ENCODE results near the gene ENPP1. TPM values are rescaled to one million over a fixed set of nuclear protein-coding genes. Genes with fewer than 3 reads are reported as not detected.

ENPP1 gene
- total RNA-seq, 2 experiments from 2014 or later: 0.08 TPM

DNA sequence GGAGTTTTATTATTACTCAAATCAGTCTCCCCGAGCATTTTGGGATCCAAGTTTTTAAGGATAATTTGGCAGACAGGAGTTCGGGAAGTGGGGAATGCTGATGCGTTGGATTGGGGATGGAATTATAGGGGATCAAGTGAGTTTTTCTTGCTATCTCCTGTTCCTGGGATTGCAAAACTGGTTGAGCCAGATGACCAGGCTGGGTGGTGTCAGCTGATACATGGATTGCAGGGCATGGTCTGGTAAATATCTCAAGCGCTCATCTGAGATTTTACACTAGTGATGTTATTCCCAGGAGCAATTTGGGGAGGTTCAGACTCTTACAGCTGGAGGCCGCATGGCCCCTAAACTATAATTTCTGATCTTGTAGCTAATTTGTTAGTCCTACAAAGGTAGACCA, 54.7 kb downstream of the ENPP1 start:
- Mint-ChIP-seq H3K4me3 (no peak overlapping the region), H3K4me1 (ENCODE audit: low read depth) (no peaks in the 10 kb centered on the region), H3K9me3 (no peaks in the 10 kb centered on the region), H3K27ac (no peak overlapping the region), H3K27me3 (peaks cover 25% of the 10 kb centered on the region), H3K36me3 (ENCODE audit: low read depth) (no peaks in the 10 kb centered on the region)
- no peak for DNase-seq
- Histone ChIP-seq H3K27ac (ENCODE audit: low read depth in 1 of 2, low read length in 2 of 2) (no peak overlapping the region), H3K4me1 (ENCODE audit: insufficient read depth, low read length) (no peaks in the 10 kb centered on the region), H3K36me3 (ENCODE audit: insufficient read depth, low read length) (no peaks in the 10 kb centered on the region), H3K9me3 (ENCODE audit: control insufficient read depth in 1 of 2, insufficient read depth in 1 of 2, low read length in 2 of 2) (no peaks in the 10 kb centered on the region), H3K27me3 (ENCODE audit: control insufficient read depth in 1 of 2, insufficient read depth in 2 of 2, low read length in 2 of 2) (peaks cover 0 to 2% of the 10 kb centered on the region in 2 experiments), H3K4me3 (ENCODE audit: low read length) (no peak overlapping the region)
- ATAC-seq (ENCODE audit: poor library complexity): no peak
- CTCF ChIA-PET: no interaction called here
- intact Hi-C loops (cut with DNase I, micrococcal nuclease): no loop called here
- no peak for TF ChIP-seq CTCF (IDR thresholded peaks at IDR 0.05)
- POLR2A ChIA-PET: no interaction called here

GRCh38 chr6:131867744-131868143, 59.9 kb downstream of the ENPP1 start:
- no peaks in the 10 kb centered on the region for H3K36me3 Mint-ChIP-seq (ENCODE audit: low read depth)
- no peak overlapping the region for H3K4me3 ChIP-seq (ENCODE audit: low read length)
- no peaks in the 10 kb centered on the region for H3K9me3 ChIP-seq (ENCODE audit: control insufficient read depth in 1 of 2, insufficient read depth in 1 of 2, low read length in 2 of 2)
- no peaks in the 10 kb centered on the region for H3K4me1 ChIP-seq (ENCODE audit: insufficient read depth, low read length)
- POLR2A ChIA-PET: no interaction called here
- H3K27ac ChIP-seq (ENCODE audit: low read depth in 1 of 2, low read length in 2 of 2): no peak overlapping the region
- no peak overlapping the region for H3K4me3 Mint-ChIP-seq
- CTCF ChIA-PET: interaction anchor here (1.3 kb wide), 1 partner anchor 14 kb away, joined by 4 read pairs; no protein-coding TSS in a partner anchor
- no peaks in the 10 kb centered on the region for H3K9me3 Mint-ChIP-seq
- H3K27ac Mint-ChIP-seq: no peak overlapping the region
- H3K27me3 ChIP-seq (ENCODE audit: control insufficient read depth in 1 of 2, insufficient read depth in 2 of 2, low read length in 2 of 2): no peaks in the 10 kb centered on the region
- H3K36me3 ChIP-seq (ENCODE audit: insufficient read depth, low read length): no peaks in the 10 kb centered on the region
- ATAC-seq (ENCODE audit: poor library complexity): no peak
- DNase-seq: no peak
- H3K27me3 Mint-ChIP-seq: peaks cover 13% of the 10 kb centered on the region
- TF ChIP-seq CTCF (IDR thresholded peaks at IDR 0.05): no peak
- intact Hi-C loops (cut with DNase I, micrococcal nuclease): no loop called here
- no peaks in the 10 kb centered on the region for H3K4me1 Mint-ChIP-seq (ENCODE audit: low read depth)

DNA sequence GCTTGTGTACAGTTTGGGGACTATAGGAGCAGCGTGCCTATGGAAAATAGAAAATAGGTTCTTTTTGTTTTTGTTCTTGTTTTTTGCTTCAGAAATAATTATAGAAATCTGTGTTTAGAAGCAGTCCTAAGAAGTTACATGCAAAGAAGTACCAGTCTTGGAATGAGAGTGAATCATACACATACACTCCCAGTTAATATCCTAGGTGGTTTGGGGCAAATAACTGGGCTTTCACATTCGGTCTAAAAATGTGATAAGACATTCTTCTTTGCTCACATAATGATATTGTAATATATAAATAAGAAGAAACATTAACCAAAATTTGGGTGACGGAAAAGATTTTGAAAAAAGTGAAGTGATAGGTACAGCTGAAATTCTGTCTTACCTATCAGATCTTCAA, 61.0 kb downstream of the ENPP1 start:
- CTCF ChIA-PET: no interaction called here
- no peaks in the 10 kb centered on the region for H3K4me1 Mint-ChIP-seq (ENCODE audit: low read depth)

More for the DNA sequence above, 61.0 kb downstream of the ENPP1 start:
- Histone ChIP-seq H3K4me1 (ENCODE audit: insufficient read depth, low read length) (no peaks in the 10 kb centered on the region), H3K4me3 (ENCODE audit: low read length) (no peak overlapping the region), H3K27ac (ENCODE audit: low read depth in 1 of 2, low read length in 2 of 2) (no peak overlapping the region), H3K27me3 (ENCODE audit: control insufficient read depth in 1 of 2, insufficient read depth in 2 of 2, low read length in 2 of 2) (no peaks in the 10 kb centered on the region), H3K36me3 (ENCODE audit: insufficient read depth, low read length) (no peaks in the 10 kb centered on the region), H3K9me3 (ENCODE audit: control insufficient read depth in 1 of 2, insufficient read depth in 1 of 2, low read length in 2 of 2) (no peaks in the 10 kb centered on the region)
- Mint-ChIP-seq H3K9me3 (no peaks in the 10 kb centered on the region), H3K27ac (no peak overlapping the region), H3K4me3 (no peak overlapping the region), H3K27me3 (peaks cover 13% of the 10 kb centered on the region), H3K36me3 (ENCODE audit: low read depth) (no peaks in the 10 kb centered on the region)
- POLR2A ChIA-PET: no interaction called here
- ATAC-seq (ENCODE audit: poor library complexity): no peak
- DNase-seq: no peak
- TF ChIP-seq CTCF (IDR thresholded peaks at IDR 0.05): no peak
- intact Hi-C loops (cut with DNase I, micrococcal nuclease): no loop called here

Measured in CD4-positive, alpha-beta T cell (primary cell).